GM18520 (cell line): ENCODE measurements around the gene CRIP2.

ENCODE experiments used
- ATAC-seq: cut with Tn5 transposase; IDR thresholded peaks from one replicate; pipeline ENCODE4 v1.9.1; 2021; ENCODE audit not compliant: unreplicated experiment

The CRIP2 gene

GRCh38 chr14:105442834-105443233, 31.8 kb upstream of the CRIP2 start:
- no peak for ATAC-seq

GRCh38 chr14:105444859-105445258, 29.8 kb upstream of the CRIP2 start:
- ATAC-seq: no peak

- no peak for ATAC-seq
Measured at GRCh38 chr14:105445290-105445689, 29.3 kb upstream of the CRIP2 start.

GRCh38 chr14:105445901-105446845, 28.4 kb upstream of the CRIP2 start:
- no peak for ATAC-seq

- no peak for ATAC-seq
Measured at GRCh38 chr14:105446971-105447370, 27.6 kb upstream of the CRIP2 start.

GRCh38 chr14:105447651-105448640, 26.7 kb upstream of the CRIP2 start:
- no peak for ATAC-seq

GRCh38 chr14:105448706-105449111, 25.9 kb upstream of the CRIP2 start:
- no peak for ATAC-seq

GRCh38 chr14:105449276-105450122, 25.1 kb upstream of the CRIP2 start:
- no peak for ATAC-seq

- ATAC-seq: no peak
Measured at GRCh38 chr14:105450123-105450505, 24.5 kb upstream of the CRIP2 start.

- no peak for ATAC-seq
Measured at GRCh38 chr14:105450864-105451720, 23.5 kb upstream of the CRIP2 start.

GRCh38 chr14:105452963-105453362, 21.7 kb upstream of the CRIP2 start:
- ATAC-seq: no peak

GRCh38 chr14:105453847-105454246, 20.8 kb upstream of the CRIP2 start:
- no peak for ATAC-seq

- ATAC-seq: no peak
Measured at GRCh38 chr14:105455086-105455640, 19.5 kb upstream of the CRIP2 start.

GRCh38 chr14:105455766-105456660, 18.6 kb upstream of the CRIP2 start:
- ATAC-seq: no peak

GRCh38 chr14:105456736-105457617, 17.6 kb upstream of the CRIP2 start:
- no peak for ATAC-seq

GRCh38 chr14:105458010-105458409, 16.6 kb upstream of the CRIP2 start:
- no peak for ATAC-seq

- no peak for ATAC-seq
Measured at GRCh38 chr14:105458571-105458970, 16.1 kb upstream of the CRIP2 start.
